GM15510 (cell line): ENCODE measurements around the gene GBA2.

Experiments
- POLR2A ChIP-seq: IDR thresholded peaks from 3 replicates; pipeline ENCODE4 v1.6.1; 2011; ENCODE audit warnings: borderline replicate concordance; ENCODE audit not compliant: insufficient read length; ENCODE audit errors: extremely low read depth

GBA2 gene

DNA sequence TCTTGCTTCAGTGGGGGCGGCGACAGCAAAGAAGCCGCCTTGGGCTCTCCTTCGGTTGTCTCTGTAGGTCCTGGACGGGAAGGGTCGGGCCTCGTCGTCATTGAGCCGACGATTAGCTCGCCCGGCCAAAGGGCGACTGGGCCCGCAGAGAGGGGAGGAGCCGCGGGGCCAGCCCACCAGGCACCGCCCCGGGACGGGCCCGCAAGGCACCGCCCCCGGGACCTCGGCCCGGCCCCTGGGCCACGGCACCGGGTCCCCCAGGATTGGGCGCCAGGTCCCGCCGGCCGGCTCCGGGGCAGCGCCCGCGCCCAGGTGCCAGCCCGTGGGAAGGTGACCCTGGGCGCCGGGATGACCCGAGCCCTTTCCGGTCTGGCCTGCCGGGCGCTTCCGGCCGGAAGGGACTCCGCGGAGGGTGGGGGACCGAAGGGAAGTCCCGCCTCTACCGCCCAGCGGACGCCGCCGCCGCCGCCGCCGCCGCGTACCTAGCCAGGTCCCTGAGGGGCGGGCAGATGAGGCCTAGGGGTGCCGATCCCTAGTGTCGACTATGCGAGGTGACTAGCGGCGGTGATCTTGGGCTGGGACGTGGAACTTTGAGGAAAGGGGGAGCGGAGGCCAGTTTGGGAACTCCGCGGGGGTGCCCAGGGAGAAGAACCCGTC is at the start of gene GBA2, which contains the start of gene RGP1:
TSS of gene GBA2 (minus strand) at position 371 of the 657 bp plus-strand sequence. CDS start 524 bp downstream, outside the sequence.
TSS of gene RGP1 (plus strand) at position 430 of the 657 bp plus-strand sequence. CDS start 469 bp downstream, outside the sequence.
- TF ChIP-seq POLR2A, result peak; percentile 75

DNA sequence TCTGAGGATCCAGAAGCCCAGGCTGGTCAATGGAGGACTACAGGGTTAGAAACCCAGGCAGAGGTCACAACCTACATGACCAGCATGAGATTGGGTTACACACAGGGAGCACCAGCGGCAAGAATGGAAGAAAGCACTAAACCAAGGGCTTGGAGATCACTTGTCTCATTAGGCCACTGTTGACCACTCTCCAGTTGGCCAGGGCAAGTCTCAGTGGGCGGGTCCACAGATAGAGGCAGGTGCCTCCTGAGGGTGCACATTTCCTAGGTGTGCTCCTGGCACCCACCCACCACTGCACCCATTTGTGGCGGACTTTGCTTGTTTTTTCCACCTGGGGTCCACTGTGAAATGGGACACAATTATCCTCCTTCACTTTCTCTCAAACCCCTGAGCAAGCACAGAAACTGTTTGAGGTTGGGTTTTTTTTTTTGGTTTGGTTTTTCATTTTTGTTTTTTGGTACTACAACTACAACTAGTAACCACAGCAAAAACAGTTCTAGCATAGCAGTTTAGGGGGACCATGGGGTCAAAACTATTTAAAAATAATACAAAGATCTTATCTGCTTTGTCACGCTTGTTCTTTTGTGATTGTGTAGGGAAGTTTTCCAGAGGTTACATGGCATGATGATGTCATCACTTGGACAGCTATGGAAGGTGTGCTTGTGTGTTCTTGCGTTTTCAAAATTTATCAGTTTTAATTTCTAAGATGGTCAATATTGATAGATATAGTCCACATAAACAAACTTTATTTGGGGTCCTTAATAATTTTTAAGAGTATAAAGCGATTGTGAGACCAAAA is 48.5 kb upstream of the GBA2 start:
- no peak for TF ChIP-seq POLR2A

DNA sequence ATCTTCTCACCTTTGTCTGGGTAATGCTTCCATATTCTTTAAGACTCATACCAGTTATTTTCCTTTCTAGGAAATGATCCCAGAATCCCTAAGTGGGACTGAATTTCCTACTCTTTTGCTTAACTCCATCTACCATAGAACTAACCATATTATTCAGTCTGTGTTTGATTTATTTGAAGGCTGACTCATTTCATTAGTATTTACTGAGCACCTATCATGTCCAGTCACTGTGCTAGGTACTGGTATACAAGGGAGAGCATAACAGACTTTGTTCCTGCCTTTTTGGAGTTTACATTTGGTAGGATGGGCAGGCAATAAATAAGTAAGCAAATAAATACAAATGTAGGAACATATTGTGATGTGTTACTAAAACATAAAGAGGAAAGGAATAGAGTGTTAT is 46.7 kb upstream of the GBA2 start:
- no peak for TF ChIP-seq POLR2A

DNA sequence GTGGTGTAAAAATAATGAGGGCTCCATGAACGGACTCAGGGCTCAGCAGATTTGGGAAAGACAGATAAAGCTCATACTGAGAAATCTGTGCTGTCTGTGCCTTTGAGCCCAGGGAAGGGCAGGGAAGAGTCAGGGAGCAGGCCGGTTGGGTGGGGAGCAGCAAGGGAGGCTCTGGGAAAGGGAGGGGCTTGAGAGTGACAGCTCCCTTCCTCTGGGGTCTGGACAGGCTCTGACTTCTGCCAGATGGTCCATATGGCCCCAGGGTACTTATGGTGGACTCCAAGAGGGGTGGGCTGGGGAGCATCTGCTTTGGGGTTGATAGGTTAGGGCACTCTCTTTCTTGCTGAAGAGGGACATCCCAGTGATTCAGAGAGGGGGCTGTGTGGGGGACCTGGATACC is 44.4 kb upstream of the GBA2 start:
- TF ChIP-seq POLR2A, result no peak

DNA sequence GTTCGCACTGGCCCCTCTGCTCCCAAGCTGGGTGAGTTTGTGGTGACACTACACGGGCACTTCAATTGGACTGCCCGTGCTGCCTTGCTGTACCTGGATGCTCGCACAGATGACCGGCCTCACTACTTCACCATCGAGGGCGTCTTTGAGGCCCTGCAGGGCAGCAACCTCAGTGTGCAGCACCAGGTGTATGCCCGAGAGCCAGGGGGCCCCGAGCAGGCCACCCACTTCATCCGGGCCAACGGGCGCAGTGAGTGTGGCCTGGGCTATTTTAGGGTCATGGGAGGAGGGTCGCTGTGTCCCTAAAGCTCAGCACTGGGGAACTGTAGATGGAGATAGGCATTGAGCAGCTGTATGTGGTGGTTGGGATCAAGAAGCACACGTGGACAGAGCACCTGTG is 43.8 kb upstream of the GBA2 start:
- no peak for TF ChIP-seq POLR2A

DNA sequence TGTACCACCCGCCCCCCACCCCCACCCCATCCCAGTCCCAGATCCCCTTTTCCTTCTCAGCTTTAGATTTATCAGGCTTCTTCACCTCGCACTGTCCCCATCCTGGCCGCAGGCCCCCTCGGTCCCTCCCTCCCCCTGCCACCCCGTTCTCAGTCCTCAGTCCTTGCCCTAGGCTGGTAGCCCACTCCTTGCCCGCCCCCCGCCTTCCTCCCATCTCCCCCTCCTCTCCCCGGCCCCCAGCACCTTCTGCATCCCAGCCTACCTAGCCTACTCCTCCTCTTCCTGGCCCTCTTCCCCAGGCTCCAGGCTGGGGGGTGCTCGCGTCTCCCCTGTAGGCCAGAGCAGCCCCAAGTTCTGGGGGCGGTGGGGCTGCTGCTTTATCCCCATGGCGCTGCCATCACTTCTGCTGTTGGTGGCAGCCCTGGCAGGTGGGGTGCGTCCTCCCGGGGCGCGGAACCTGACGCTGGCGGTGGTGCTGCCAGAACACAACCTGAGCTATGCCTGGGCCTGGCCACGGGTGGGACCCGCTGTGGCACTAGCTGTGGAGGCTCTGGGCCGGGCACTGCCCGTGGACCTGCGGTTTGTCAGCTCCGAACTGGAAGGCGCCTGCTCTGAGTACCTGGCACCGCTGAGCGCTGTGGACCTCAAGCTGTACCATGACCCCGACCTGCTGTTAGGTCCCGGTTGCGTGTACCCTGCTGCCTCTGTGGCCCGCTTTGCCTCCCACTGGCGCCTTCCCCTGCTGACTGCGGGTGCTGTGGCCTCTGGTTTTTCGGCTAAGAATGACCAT is 43.2 kb upstream of the GBA2 start:
- TF ChIP-seq POLR2A, result no peak

DNA sequence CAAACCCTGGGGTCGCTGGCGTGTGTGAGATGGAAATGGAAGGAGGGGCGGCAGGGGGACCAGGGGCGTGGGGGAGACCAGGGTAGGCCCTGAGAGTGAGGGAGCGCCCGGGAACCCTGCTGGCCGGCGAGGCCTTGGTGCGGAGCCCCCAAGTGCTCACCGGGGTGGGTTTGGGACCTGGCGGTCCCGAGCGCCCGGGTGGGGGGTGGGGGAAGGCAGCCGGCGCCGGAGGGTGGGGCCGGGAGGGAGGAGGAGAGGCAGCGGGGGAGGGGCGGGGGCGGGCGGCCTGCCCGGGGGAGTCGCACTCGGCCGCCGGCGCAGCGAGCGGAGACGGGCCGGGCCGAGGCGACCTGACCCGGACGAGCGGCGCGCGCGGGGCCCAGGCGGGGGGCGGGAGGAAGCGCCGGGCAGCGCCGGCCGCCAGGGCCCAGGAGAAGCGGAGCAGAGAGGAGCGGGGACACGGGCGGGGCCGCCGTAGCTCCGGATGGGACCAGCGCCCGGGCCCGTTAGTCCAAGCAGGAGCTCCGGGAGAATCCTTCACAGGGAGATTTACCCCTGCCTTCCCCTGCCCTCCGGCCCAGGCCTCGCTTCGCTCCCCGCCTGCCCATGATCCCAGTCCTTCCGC is 42.4 kb upstream of the GBA2 start, which contains the start of gene NPR2:
TSS of gene NPR2 (plus strand) at position 295 of the 625 bp plus-strand sequence. CDS start 818 bp downstream, outside the sequence.
- no peak for TF ChIP-seq POLR2A

DNA sequence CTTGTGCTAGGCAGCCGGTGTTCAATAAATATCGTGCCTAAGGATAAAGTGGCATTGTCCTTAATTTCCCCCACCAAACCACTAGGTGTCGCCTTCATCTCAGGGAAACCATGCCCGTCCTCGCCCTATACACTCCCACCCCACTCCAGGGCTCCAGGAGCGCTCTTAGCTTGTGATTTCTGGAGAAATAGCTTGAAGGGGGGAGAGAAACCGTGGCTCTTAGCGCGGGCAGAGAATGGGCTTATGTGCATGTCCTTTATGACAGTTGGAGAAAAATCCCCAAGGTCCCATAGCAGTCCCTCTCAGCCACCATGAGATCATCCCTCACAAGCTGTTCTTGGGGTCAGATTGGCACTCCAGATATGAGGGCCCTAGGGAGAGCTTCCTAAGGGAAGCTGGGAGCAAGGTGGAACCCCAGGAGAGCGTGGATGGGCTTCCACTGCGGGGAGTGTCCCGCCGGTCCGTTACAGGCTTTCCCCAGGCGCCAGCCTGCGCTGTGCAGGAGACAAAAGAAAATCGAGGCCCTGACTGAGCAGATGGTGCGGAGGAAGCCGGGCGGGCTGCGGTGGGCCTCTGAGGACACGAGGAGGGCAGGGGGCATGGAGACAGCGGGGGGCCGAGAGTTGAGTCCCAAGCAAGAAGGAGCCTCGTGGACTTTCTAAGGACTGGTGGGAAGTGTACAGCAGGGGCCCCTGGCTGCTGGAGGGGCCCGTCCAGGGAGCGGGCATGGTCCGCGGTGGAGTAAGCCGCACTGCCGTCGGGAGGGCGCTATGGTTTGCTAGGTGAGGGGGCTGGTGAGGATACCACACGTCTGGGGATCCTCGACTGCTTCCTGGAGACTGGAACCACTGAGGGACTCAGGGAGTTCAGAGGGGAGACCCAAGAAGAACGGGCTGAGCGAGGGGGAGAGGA is 41.6 kb upstream of the GBA2 start:
- no peak for TF ChIP-seq POLR2A

DNA sequence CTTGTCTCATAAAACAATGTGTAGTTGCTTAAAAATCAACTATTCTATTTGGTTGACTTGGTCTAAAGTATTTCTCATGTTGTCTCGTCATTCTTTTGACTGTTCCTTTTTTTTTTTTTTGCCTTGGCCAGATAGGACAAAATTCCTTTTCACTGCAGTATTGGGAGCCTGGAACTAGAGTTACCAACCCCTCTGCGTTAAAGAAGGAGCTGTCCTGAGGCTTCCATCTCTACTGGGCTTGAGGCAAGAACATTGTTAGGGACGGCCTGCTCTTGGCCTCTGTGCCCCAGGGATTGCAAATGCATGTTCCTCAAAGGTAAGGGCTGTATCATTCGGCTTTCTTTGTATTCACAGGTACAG is 41.0 kb upstream of the GBA2 start:
- TF ChIP-seq POLR2A, result no peak

DNA sequence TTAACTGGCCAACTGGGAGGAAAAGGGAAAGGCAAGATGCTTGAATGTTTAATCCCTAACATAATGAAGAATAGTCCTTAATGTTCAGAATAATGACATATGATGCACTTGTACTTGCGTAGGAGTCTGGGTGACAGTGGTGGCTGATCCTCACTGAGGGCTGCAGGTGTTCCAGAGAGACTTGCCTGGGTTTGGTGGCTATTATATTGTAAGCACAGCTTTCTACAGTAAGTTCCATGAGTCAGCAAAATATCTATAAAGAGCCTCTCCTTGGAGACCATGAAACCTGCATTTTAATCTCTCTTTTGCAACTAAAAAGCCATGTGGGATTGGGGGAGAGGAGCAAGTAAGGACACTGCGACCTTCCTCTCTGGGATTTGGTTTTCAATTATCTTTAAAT is 40.5 kb upstream of the GBA2 start:
- TF ChIP-seq POLR2A, result no peak

DNA sequence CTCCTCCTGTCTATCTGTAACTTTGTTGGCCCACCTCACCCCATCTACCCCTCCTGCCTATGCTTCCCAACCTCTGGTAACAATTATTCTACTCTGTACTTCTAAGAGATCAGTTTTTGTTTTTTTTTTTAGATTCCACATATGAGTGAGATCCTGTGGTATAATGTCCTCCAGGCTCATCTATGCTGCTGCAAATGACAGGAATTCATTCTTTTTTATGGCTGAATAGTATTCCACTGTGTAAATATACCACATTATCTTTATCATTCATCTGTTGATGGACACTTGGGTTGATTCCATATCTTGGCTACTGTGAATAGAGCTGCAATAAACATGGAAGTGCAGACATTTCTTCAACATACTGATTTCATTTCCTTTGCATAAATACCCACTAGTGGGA is 34.4 kb upstream of the GBA2 start:
- TF ChIP-seq POLR2A, result no peak

DNA sequence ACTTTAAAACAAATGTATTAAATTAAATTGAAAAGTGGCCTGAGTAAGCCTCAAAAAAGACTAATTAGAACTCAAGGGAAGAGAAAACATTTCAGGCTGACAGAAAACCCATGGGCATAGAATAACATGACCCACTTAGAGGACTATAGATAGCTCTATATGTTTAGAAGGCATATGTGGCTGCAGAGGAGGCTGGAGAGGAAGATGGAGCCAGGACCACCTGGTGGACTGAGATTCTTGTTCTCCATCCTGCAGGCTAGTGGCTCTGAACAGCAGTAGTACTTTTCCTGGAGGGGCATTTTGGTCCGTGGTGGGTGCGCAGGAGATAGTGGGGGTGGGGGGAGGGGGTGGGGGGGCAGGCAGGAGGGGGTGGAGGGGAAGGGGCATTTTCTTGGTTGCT is 32.0 kb upstream of the GBA2 start:
- no peak for TF ChIP-seq POLR2A

DNA sequence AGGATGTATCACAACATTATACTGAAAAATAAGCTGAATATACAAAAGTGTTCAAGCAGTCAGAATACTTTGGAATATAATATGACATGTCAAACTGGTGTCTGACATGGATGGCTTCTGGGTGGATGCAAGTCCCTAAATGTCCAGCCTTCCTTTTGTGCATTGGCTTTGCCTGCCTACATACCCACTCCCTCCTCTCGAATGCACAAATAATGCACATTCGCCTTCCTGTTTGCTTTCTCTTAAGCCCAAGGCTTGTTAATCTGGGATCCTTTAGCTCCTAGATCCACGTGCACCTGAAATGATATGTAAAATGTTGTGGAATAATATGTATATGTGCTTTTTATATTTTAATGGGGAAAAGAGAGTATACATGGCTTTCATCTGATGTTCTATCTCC is 29.5 kb upstream of the GBA2 start:
- TF ChIP-seq POLR2A, result no peak

DNA sequence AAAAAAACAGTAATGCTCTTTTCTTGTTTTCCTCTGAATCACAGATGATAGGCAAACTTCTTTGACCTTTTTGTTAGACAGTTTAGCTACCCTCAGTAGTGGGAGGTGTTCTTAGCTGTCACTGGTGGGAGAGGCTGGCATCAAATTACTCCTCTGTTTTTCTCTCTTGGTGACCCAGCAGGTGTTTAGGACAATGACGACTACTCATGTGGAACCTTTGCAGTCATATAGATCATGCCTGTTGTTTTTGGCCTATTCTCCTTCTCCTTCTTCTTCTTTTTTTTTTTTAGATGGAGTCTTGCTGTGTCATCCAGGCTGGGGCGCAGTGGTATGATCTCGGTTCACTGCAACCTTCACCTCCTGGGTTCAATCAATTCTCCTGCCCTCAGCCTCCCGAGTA is 27.0 kb upstream of the GBA2 start:
- TF ChIP-seq POLR2A, result no peak
